ACC112 (cell line): ENCODE measurements around the gene PRSS38.

ENCODE experiments used
- H2AFZ ChIP-seq: fragments of 200-600 bp; sonication (generic); one replicate; pipeline ENCODE4 v1.6.0; 2017; ENCODE audit warnings: antibody characterized with exemption, low read length; ENCODE audit not compliant: unreplicated experiment
- H3K27ac ChIP-seq: fragments of 200-600 bp; sonication (generic); 2 replicates; pipeline ENCODE4 v1.5.1; 2014; ENCODE audit warnings: low read depth, mild to moderate bottlenecking, antibody characterized with exemption, low read length, moderate library complexity
- H3K27me3 ChIP-seq: fragments of 200-600 bp; sonication (generic); 2 replicates; pipeline ENCODE4 v1.6.1; 2014; ENCODE audit warnings: mild to moderate bottlenecking, antibody characterized with exemption, low read length, moderate library complexity, mixed read lengths; ENCODE audit not compliant: insufficient read depth
- H3K36me3 ChIP-seq: fragments of 200-600 bp; sonication (generic); 2 replicates; pipeline ENCODE4 v1.6.1; 2016; ENCODE audit warnings: mild to moderate bottlenecking, antibody characterized with exemption, low read length, moderate library complexity, mixed read lengths; ENCODE audit not compliant: insufficient read depth
- H3K4me1 ChIP-seq: fragments of 200-600 bp; sonication (generic); one replicate; pipeline ENCODE4 v1.6.1; 2016; ENCODE audit warnings: low read length, mixed read lengths; ENCODE audit not compliant: insufficient read depth, unreplicated experiment, control insufficient read depth
- H3K4me3 ChIP-seq: fragments of 200-600 bp; sonication (generic); 2 replicates; pipeline ENCODE4 v1.5.1; 2014; ENCODE audit warnings: mild to moderate bottlenecking, low read depth, low read length
- H3K79me2 ChIP-seq: fragments of 200-600 bp; sonication (generic); one replicate; pipeline ENCODE4 v1.6.0; 2016; ENCODE audit warnings: low read length; ENCODE audit not compliant: control insufficient read depth, unreplicated experiment, insufficient read depth

Gene PRSS38

DNA sequence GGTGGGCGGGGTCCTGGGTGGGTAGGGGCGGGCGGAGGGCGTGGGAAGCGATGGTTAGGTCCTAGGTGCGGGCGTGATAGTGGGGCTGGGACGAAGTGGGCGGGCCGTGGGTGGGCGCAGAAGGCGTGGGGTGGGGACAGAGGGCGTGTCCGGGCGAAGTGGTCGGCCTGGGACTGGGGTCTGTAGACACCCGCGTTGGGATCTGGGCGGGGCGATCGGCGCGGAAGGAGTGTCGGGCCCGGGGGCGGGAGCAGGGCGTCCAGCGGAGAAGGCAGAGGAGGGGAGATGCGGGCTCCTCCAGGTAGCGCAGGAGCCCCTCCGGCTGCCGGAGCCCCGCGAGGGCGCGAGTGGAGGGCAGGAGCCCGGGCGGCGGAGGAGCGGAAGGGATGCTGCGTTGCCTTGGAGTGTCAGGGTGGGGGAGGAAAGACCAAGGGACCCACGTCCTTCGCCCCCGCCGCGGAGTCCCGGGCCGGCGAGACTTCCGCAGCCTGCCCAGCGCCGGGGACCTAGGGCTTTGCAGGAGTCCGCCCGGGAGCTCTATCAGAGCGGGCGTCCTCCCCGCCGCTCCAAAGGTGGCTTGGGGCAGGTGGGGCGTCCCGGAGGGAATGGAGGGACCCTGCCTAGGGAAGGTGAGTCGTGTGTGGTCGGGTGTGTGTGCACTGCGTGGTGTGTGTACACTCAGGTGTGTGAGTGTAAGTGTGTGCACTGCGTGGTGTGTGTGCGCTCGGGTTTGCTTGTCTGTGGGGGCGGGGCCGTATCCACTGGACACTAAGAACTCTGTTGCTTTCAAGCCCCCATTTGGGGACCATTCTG is 27.0 kb upstream of the PRSS38 start:
- Histone ChIP-seq H3K4me3 (peak overlapping the region; percentile 71), H2AFZ (peak overlapping the region; percentile 68), H3K27me3 (peaks cover 21% of the 10 kb centered on the region), H3K27ac (no peak overlapping the region), H3K79me2 (no peaks in the 10 kb centered on the region), H3K4me1 (peaks cover 2% of the 10 kb centered on the region), H3K36me3 (no peaks in the 10 kb centered on the region)

GRCh38 chr1:227789084-227790033 is 26.1 kb upstream of the PRSS38 start:
- peak overlapping the region; percentile 71; the same call in 1 of the 2 replicates for H3K4me3 ChIP-seq
- H3K79me2 ChIP-seq, result no peaks in the 10 kb centered on the region
- peaks cover 21% of the 10 kb centered on the region for H3K27me3 ChIP-seq
- no peaks in the 10 kb centered on the region for H3K36me3 ChIP-seq
- H3K27ac ChIP-seq, result no peak overlapping the region
- peaks cover 11% of the 10 kb centered on the region for H3K4me1 ChIP-seq
- no peak overlapping the region for H2AFZ ChIP-seq

DNA sequence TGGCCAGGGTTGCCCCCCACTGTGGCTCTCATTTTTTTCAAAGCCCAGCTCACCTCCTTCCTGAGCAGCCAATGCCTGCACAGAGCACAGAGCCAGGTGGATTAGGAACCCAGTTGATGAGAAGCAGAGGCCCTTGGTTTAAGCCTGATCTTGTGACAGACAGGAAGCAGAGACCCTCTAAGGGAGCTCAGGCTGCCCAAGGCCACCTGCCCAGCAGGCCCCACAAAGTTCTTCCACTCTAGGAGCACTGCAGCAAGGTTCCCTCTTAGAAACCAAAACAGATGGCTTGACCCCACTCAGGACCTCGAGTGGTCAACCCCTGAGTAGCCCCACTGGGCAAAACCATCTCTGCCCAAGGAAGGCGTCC is 25.5 kb upstream of the PRSS38 start:
- H3K4me1 ChIP-seq, result peaks cover 17% of the 10 kb centered on the region
- no peak overlapping the region for H3K4me3 ChIP-seq
- no peaks in the 10 kb centered on the region for H3K36me3 ChIP-seq
- no peak overlapping the region for H2AFZ ChIP-seq
- H3K27ac ChIP-seq, result no peak overlapping the region
- no peaks in the 10 kb centered on the region for H3K79me2 ChIP-seq
- H3K27me3 ChIP-seq, result peaks cover 21% of the 10 kb centered on the region

DNA sequence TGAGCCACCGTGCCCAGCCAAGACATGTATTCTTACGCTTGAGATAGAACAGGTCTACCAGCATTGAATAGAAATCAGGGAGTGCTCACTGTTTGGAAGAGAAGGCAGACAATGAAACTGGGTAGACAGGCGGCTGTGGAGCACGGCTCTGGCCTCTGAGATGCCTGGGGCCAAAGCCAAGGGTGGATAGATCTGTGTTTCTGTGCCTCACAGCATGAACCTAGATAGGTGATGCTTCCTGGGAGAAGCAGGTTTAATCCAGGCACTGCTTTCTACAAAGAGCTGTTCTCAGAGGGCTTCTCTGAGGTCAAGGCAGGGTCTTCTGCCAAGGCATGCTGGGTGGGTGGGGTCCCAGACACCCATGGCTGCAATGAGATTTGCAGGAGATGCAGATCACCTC is 24.6 kb upstream of the PRSS38 start:
- Histone ChIP-seq H3K27ac (no peak overlapping the region), H2AFZ (no peak overlapping the region), H3K4me3 (no peak overlapping the region), H3K79me2 (no peaks in the 10 kb centered on the region), H3K36me3 (no peaks in the 10 kb centered on the region), H3K27me3 (peaks cover 19% of the 10 kb centered on the region), H3K4me1 (peaks cover 17% of the 10 kb centered on the region)

- H3K36me3 ChIP-seq, result no peaks in the 10 kb centered on the region
- H3K27me3 ChIP-seq, result peaks cover 12% of the 10 kb centered on the region
- H3K4me1 ChIP-seq, result peaks cover 17% of the 10 kb centered on the region
- no peak overlapping the region for H3K27ac ChIP-seq
- no peaks in the 10 kb centered on the region for H3K79me2 ChIP-seq
- H2AFZ ChIP-seq, result no peak overlapping the region
- no peak overlapping the region for H3K4me3 ChIP-seq
Observed at GRCh38 chr1:227791425-227792143, 23.9 kb upstream of the PRSS38 start.

- Histone ChIP-seq H3K27ac (no peak overlapping the region), H3K79me2 (no peaks in the 10 kb centered on the region)
Observed at GRCh38 chr1:227792216-227793078, 23.0 kb upstream of the PRSS38 start.

DNA sequence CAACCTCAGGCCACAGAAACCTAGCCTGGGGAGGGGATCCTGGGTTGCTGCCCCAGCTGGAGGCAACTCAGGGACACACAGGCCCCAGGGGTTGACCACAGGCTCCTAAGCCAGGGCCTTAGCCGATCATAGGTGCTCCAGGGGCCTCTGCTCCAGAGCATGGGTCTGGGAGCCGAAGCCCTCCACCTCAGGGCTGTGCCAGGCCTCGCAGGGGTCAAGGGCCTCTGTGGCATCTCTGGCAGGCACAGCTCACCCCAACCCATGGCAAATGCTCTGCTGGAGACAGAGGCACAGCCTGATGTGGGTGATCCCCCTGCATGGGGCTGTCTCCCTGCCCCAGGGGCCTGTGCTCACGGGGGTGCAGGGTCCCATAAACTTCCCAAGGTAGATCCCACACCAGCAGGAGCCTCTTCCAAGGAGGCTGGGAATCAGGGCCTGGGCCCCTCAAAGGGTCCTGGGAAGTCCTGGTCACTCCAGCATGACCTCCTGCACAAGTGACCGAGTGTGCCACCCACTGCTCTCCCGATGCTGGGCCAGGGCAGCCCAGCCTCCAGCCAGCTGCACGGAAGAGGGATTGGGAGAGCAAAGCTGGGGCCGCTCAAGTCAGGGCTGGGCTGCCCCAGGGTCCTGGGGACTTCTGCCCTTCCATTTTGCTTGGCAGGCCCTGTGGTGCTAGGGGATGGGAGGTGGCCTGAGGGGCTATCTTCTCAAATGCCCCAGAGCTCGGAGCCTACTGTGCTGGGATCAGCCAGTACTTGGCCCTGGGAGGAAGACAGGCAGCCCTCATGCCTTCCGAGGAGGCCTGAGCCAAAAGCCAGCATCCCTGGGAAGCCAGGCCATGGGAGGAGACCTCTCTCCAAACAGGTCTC is 22.2 kb upstream of the PRSS38 start:
- Histone ChIP-seq H3K79me2 (no peaks in the 10 kb centered on the region), H2AFZ (no peak overlapping the region), H3K4me1 (peaks cover 17% of the 10 kb centered on the region), H3K36me3 (no peaks in the 10 kb centered on the region), H3K27ac (no peak overlapping the region), H3K4me3 (no peak overlapping the region), H3K27me3 (peaks cover 5% of the 10 kb centered on the region)

More at GRCh38 chr1:227792216-227793078, 23.0 kb upstream of the PRSS38 start:
- Histone ChIP-seq H3K4me1 (peaks cover 17% of the 10 kb centered on the region), H3K27me3 (peaks cover 4% of the 10 kb centered on the region; the same call in 1 of the 2 replicates), H3K36me3 (no peaks in the 10 kb centered on the region), H2AFZ (no peak overlapping the region), H3K4me3 (no peak overlapping the region)

DNA sequence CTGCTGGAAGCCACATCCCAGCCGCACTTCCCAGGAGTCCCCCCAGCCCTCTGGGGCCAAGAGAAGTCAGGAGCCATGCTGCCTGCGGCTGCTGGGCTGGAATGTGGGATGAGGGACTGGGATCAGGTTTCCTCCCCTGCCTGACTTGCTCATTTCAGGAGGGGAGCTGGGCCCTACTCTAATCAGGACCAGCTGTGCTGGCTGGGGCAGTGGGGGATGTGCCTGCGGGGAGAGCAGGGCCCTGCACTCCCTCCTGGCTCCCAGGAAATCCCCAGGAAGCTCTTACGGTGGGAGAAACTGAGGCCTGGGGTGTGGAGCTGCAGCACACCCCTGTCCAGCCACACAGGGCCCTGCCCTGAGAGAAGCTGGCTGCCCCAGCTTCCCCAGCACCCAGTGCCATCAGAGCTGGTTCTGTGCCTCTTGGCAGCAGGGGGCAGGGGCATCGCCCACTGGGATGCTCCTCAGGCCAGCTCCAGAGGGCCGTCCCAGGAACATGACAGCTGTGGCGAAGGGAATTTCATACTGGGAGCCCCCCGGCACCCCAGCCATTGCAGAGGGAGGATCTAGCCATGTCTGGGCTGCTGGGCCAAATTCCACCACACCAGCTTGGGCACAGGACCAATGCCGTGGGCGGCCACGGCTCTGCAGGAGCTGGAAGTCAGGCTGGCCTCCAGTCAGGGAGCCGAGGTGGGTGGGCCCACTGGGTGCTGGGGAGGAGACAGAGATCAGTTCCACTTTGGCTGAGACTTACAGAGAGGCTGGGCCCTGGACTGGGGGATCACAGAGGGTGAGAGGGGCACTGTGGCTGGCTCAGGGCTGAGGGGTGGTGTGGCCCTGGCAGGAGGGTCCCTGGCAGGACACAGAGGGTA is 21.3 kb upstream of the PRSS38 start:
- Histone ChIP-seq H3K27me3 (peaks cover 10% of the 10 kb centered on the region), H3K4me1 (peaks cover 17% of the 10 kb centered on the region), H3K79me2 (no peaks in the 10 kb centered on the region), H2AFZ (no peak overlapping the region), H3K27ac (no peak overlapping the region), H3K4me3 (peak overlapping the region; percentile 24; the same call in 1 of the 2 replicates), H3K36me3 (no peaks in the 10 kb centered on the region)
